GM12864 (cell line): Measurements from ENCODE around the gene OPRM1.

Source experiments
- DNase-seq: peaks from one replicate; pipeline ENCODE4 v3.0.0-alpha.2; 2011; ENCODE audit warnings: low read depth
- H3K4me3 ChIP-seq: 2 replicates; pipeline ENCODE4 v1.5.1; 2011; ENCODE audit warnings: mild to moderate bottlenecking, low read depth, low read length, control low read depth
- CTCF ChIP-seq: IDR thresholded peaks from 2 replicates; pipeline ENCODE4 v1.5.1; 2011; ENCODE audit warnings: low read depth, mild to moderate bottlenecking, moderate library complexity, low read length, control low read depth, inconsistent platforms; ENCODE audit errors: missing control alignments

OPRM1 gene

DNA sequence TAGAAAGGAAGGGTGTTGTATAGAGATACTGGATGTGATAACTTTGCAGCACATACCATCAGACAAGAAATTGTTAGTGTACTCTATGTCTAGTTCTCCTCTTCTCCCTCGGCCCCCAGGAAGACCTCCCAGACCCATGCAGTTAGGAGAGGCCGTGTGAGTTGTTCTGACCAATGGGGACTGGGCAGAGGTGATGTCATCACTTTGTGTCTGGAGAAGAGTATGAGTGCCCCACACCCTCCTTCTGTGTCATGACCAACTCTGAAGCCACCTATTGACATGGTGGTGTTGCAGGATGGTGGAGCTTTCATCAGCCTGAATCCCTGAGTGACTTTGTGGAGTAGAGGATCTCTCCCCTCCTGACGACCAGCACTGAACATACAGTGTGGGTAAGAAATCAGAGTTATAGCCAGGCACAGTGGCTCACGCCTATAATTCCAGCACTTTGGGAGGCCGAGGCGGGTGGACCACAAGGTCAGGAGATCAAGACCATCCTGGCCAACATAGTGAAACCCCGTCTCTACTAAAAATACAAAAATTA lies 245.3 kb downstream of the OPRM1 start:
- no peak for DNase-seq
- no peak overlapping the region for H3K4me3 ChIP-seq
- TF ChIP-seq CTCF = no peak

DNA sequence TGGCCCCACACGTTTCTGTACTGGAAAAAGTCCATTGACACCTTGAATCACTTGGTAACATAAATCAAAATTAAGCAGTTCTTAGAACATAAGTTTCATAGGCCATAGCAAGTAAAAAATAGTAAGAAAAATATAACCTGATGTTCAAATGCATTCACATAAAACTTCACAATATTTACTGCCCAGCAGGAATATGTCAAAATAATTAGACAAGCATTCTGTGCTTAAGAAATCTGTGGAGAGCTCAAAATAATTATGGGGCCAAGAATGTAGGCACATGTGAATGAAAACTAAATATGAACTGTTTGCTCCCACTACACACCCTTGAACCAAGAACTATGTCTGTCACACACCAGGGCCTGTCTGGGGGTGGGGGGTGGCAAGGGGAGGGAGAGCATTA lies 246.8 kb downstream of the OPRM1 start:
- DNase-seq = no peak
- TF ChIP-seq CTCF = no peak
- H3K4me3 ChIP-seq = no peak overlapping the region

DNA sequence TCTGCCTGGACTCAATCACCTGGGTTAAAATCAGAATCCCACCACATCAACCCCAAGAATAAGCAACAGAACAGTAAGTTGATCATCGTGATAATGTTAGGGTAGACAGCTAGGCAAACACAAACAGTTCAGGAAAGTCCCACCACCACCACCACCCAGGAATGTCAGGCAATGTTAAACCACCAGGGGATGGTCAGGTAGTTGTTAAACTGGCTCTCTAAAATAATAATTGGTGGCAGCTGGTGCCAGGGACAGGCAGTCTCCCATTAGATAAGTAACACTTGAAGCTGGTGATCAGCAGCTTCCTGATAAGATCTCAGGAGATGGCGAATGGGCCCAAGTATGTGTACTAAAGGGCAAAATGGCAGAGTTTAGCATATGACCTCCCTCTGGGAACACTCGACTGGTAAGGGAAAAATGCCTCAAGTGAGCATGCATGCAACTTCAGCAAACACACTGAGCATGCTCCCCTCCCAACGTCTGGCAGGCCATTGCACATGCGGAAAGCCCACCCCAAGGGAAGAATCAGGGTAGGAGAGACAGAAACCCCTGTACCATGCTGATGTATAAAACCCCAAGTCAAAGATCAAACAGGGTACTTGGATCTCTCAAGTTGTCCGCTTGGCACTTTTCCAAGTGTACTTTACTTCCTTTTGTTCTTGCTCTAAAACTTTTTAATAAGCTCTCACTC lies 250.9 kb downstream of the OPRM1 start:
- no peak for DNase-seq
- H3K4me3 ChIP-seq = no peak overlapping the region
- TF ChIP-seq CTCF = no peak

GRCh38 chr6:154292066-154292465 lies 253.0 kb downstream of the OPRM1 start:
- no peak for TF ChIP-seq CTCF
- no peak overlapping the region for H3K4me3 ChIP-seq

GRCh38 chr6:154292855-154293519 lies 253.9 kb downstream of the OPRM1 start:
- no peak for DNase-seq
- TF ChIP-seq CTCF = no peak
- no peak overlapping the region for H3K4me3 ChIP-seq

More at GRCh38 chr6:154292066-154292465, 253.0 kb downstream of the OPRM1 start:
- DNase-seq = no peak

DNA sequence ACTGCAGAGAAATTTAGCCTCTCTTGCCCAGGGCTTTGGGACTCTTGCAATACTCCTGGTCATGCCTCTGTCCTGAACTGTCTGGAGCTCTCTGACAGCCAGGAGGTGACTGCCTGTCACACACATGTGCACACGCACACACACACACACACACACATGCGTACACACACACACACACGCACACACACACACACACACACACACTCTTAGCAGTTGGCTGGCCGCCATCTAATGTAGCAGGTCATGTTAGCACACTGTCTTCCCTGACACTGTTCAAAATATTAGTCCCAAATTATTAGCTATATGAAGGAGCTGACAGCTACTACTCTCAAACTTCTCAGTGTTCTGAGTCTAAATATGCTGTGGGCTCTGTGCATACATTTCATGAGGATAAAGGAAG lies 256.7 kb downstream of the OPRM1 start:
- DNase-seq = no peak
- no peak for TF ChIP-seq CTCF
- H3K4me3 ChIP-seq = no peak overlapping the region
